HG03060 (cell line): ENCODE data around the gene OBP2B.
"Not testable (repeated sequence)": the region's sequence is repeated elsewhere in the genome, so short reads cannot be mapped to it uniquely, and the experiment has no call there.

Source experiments
- ATAC-seq: cut with Tn5 transposase; IDR thresholded peaks from one replicate; pipeline ENCODE4 v1.9.1; 2021; ENCODE audit warnings: low read depth, moderate number of reproducible peaks; ENCODE audit not compliant: unreplicated experiment

Gene OBP2B

GRCh38 chr9:133223159-133223756, 14.2 kb upstream of the OBP2B start:
- not testable (repeated sequence) for ATAC-seq

- ATAC-seq, result not testable (repeated sequence)
These were observed 12.9 kb upstream of the OBP2B start for GRCh38 chr9:133221994-133222393.

GRCh38 chr9:133221177-133221809, 12.2 kb upstream of the OBP2B start:
- ATAC-seq, result no peak

GRCh38 chr9:133218049-133218975, 9.3 kb upstream of the OBP2B start:
- not testable (repeated sequence) for ATAC-seq

GRCh38 chr9:133217333-133217988, 8.4 kb upstream of the OBP2B start:
- ATAC-seq, result not testable (repeated sequence)

- not testable (repeated sequence) for ATAC-seq
These were observed 5.2 kb upstream of the OBP2B start for GRCh38 chr9:133214276-133214675.

GRCh38 chr9:133210609-133211008, 1.6 kb upstream of the OBP2B start:
- no peak for ATAC-seq

- no peak for ATAC-seq
These were observed 1.1 kb upstream of the OBP2B start for GRCh38 chr9:133210202-133210532.

- ATAC-seq, result not testable (repeated sequence)
These were observed 514 bp upstream of the OBP2B start for GRCh38 chr9:133209327-133210201.

GRCh38 chr9:133208171-133208879, 725 bp downstream of the OBP2B start:
- ATAC-seq, result not testable (repeated sequence)

GRCh38 chr9:133207540-133208170, 1.4 kb downstream of the OBP2B start:
- ATAC-seq, result no peak

GRCh38 chr9:133207021-133207531, 2.0 kb downstream of the OBP2B start:
- no peak for ATAC-seq

- no peak for ATAC-seq
These were observed 2.8 kb downstream of the OBP2B start for GRCh38 chr9:133205996-133206931.

- not testable (repeated sequence) for ATAC-seq
These were observed 3.6 kb downstream of the OBP2B start for GRCh38 chr9:133205481-133205887.

GRCh38 chr9:133204993-133205336, 4.1 kb downstream of the OBP2B start:
- no peak for ATAC-seq

- no peak for ATAC-seq
These were observed 4.6 kb downstream of the OBP2B start for GRCh38 chr9:133204335-133204992.

GRCh38 chr9:133203506-133204075, 5.5 kb downstream of the OBP2B start:
- ATAC-seq, result no peak
